Uterus (tissue), 4 donors: ENCODE results near the gene RNF130. TPM values are rescaled to one million over a fixed set of nuclear protein-coding genes. Genes with fewer than 3 reads are reported as not detected.

ENCODE experiments used
- DNase-seq, 2 donors: peaks; one replicate each; pipeline ENCODE4 v3.0.0-alpha.2; 2019 to 2020
- H3K27ac ChIP-seq, 2 donors: fragments of 200-600 bp; sonication (generic); 1 replicate in 1 of 2; 2 replicates in 1 of 2; pipeline ENCODE4 v1.5.1; 2016 to 2018
- H3K27me3 ChIP-seq, 2 donors: fragments of 200-600 bp; sonication (generic); one replicate each; pipeline ENCODE4 v1.5.1; 2018 to 2019; ENCODE audit warnings: control low read depth in 1 of 2
- H3K36me3 ChIP-seq, 2 donors: fragments of 200-600 bp; sonication (generic); one replicate each; pipeline ENCODE4 v1.5.1; 2019; ENCODE audit warnings: control low read depth in 1 of 2
- H3K4me1 ChIP-seq, 2 donors: fragments of 200-600 bp; sonication (generic); one replicate each; pipeline ENCODE4 v1.5.1; 2018 to 2019; ENCODE audit warnings: control low read depth in 1 of 2
- H3K4me3 ChIP-seq, 2 donors: fragments of 200-600 bp; sonication (generic); 1 replicate in 1 of 2; 2 replicates in 1 of 2; pipeline ENCODE4 v1.5.1; 2018 to 2019; ENCODE audit warnings: mild to moderate bottlenecking in 1 of 2
- H3K9me3 ChIP-seq, 2 donors: fragments of 200-600 bp; sonication (generic); one replicate each; pipeline ENCODE4 v1.5.1; 2019; ENCODE audit warnings: control low read depth in 1 of 2
- CTCF ChIP-seq, 4 experiments: fragments of 200-600 bp in 2 of 4; fragments of 450-650 bp in 2 of 4; sonication (generic) in 2 of 4; IDR thresholded peaks; one replicate each; pipeline ENCODE4 v1.5.1; 2016 to 2019; ENCODE audit warnings: antibody characterized with exemption in 4 of 4, mild to moderate bottlenecking in 2 of 4, moderate library complexity in 1 of 4
- POLR2A ChIP-seq, 2 donors: fragments of 450-650 bp; IDR thresholded peaks; one replicate each; pipeline ENCODE4 v1.6.1; 2016; ENCODE audit warnings: antibody characterized with exemption in 2 of 2, mild to moderate bottlenecking in 1 of 2, moderate library complexity in 1 of 2
- intact Hi-C: fragments of 100-400 bp; cut with DNase I; formaldehyde crosslinking; loops from one replicate; pipeline ENCODE4 v1.15.1; 2023; ENCODE audit warnings: low total_unique reads
- total RNA-seq, 4 donors: library from RNA; depleted of rRNA in 3 of 4; stranded (reverse); fragments of >200 nt in 3 of 4; gene quantifications; one replicate each; pipeline versions ENCODE4 v1.1.0 to v1.2.4, GENCODE V29; 2014 to 2023
- donor health status: DM: yes; HTN: yes; CAD: no.

Gene RNF130
- total RNA-seq, 4 donors from 2014 or later, result 53.8 to 119 (median 85.8) TPM

- Histone ChIP-seq H3K27me3 (no peaks in the 10 kb centered on the region), H3K4me1 (no peaks in the 10 kb centered on the region), H3K36me3 (no peaks in the 10 kb centered on the region), H3K9me3 (peaks cover 0 to 16% of the 10 kb centered on the region in 2 donors), H3K4me3 (no peak overlapping the region), H3K27ac (no peak overlapping the region)
- TF ChIP-seq POLR2A (IDR thresholded peaks at IDR 0.05) (no peak), CTCF (IDR thresholded peaks at IDR 0.05) (no peak)
- DNase-seq, result no peak
- intact Hi-C loops, result no loop called here
These were observed 37.0 kb downstream of the RNF130 start for GRCh38 chr5:180034564-180034963.

- no peak for DNase-seq
- Histone ChIP-seq H3K27ac (no peak overlapping the region), H3K36me3 (no peaks in the 10 kb centered on the region), H3K9me3 (peaks cover 0 to 2% of the 10 kb centered on the region in 2 donors), H3K27me3 (no peaks in the 10 kb centered on the region), H3K4me1 (no peaks in the 10 kb centered on the region), H3K4me3 (no peak overlapping the region)
- TF ChIP-seq POLR2A (IDR thresholded peaks at IDR 0.05) (no peak), CTCF (IDR thresholded peaks at IDR 0.05) (no peak)
- intact Hi-C loops, result no loop called here
These were observed 44.0 kb downstream of the RNF130 start for GRCh38 chr5:180027459-180028089.

GRCh38 chr5:180026734-180027458 is 44.7 kb downstream of the RNF130 start:
- intact Hi-C loops, result no loop called here
- no peaks in the 10 kb centered on the region for H3K4me1 ChIP-seq
- no peaks in the 10 kb centered on the region for H3K9me3 ChIP-seq
- no peak overlapping the region for H3K27ac ChIP-seq
- DNase-seq, result no peak
- no peaks in the 10 kb centered on the region for H3K36me3 ChIP-seq
- TF ChIP-seq POLR2A (IDR thresholded peaks at IDR 0.05) (no peak), CTCF (IDR thresholded peaks at IDR 0.05) (no peak)
- no peak overlapping the region for H3K4me3 ChIP-seq
- H3K27me3 ChIP-seq, result no peaks in the 10 kb centered on the region

GRCh38 chr5:180026320-180026719 is 45.2 kb downstream of the RNF130 start:
- DNase-seq, result no peak
- Histone ChIP-seq H3K27ac (no peak overlapping the region), H3K9me3 (no peaks in the 10 kb centered on the region), H3K36me3 (no peaks in the 10 kb centered on the region), H3K4me1 (no peaks in the 10 kb centered on the region), H3K4me3 (no peak overlapping the region), H3K27me3 (no peaks in the 10 kb centered on the region)
- intact Hi-C loops, result no loop called here
- TF ChIP-seq CTCF (IDR thresholded peaks at IDR 0.05), result no peak
- no peak for TF ChIP-seq POLR2A (IDR thresholded peaks at IDR 0.05)

GRCh38 chr5:180021900-180022299 is 49.7 kb downstream of the RNF130 start:
- H3K4me1 ChIP-seq, result no peaks in the 10 kb centered on the region
- no peak for DNase-seq
- H3K36me3 ChIP-seq, result no peaks in the 10 kb centered on the region
- no peaks in the 10 kb centered on the region for H3K27me3 ChIP-seq
- TF ChIP-seq POLR2A (IDR thresholded peaks at IDR 0.05) (no peak), CTCF (IDR thresholded peaks at IDR 0.05) (no peak)
- H3K4me3 ChIP-seq, result no peak overlapping the region
- no peak overlapping the region for H3K27ac ChIP-seq
- no peaks in the 10 kb centered on the region for H3K9me3 ChIP-seq
- intact Hi-C loops, result no loop called here
